Stimulated activated CD4-positive, alpha-beta T cell treated with anti-CD3 and anti-CD28 coated beads, Interleukin-15, amount 100 ng/mL, for 1 hour (primary cell): ENCODE measurements around the gene CSNK1D.

ENCODE experiments used
- DNase-seq, 2 donors: peaks; one replicate each; pipeline ENCODE4 v3.0.0-alpha.2; 2020; ENCODE audit warnings: low read depth in 1 of 2, low spot score in 1 of 2

Gene CSNK1D

GRCh38 chr17:82273327-82274133 is at the start of gene CSNK1D:
CSNK1D (minus strand) TSS chr17:82273700; CDS start chr17:82273381, 319 bp downstream.
- peak; percentile 90 to 94 for DNase-seq

DNA sequence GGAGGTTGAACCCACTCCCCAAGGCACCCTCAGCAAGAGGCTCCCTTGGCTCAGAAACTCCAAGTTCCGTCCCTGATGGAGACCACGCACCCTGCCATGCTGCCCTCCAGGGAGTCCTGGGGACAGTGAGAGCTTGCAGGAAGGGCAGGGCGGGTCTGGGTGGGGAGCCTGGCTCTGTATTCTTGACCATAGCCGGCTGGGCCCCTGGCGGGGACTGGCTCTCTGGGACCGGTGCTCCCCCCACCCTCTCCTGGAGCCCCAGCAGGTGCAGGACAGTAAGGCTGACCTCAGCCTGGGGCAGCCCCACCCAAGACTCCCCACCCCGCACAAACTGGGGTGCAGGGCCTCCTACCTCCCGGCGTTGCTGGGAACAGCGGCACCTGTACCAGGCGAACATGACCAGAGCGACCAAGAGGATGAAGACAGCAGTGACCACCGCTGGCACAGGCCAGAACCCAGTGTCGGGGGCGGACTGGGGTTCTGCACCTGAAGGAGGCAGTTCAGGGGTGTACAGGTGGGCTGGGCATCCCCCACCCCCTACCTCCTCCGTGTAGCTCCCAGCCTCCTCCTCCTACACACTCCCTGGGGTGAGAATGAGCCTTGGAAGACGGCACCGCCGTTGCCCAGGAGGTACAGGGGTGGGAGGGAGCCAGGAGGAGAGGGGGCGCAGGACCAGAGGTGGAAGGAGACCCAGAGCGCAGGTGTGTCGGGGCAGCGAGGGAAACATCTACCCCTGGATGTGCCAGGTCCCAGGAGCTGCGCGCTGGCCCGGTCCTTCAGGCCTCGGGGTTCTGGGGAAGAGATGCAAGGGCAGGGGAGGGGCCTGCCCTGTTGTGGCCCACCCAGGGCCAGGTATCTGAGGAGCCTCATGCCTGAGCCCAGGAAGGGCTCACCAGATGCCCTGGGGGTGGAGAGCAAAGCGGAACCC is 49.3 kb upstream of the CSNK1D start:
- no peak for DNase-seq

- DNase-seq = no peak
These were observed 48.5 kb upstream of the CSNK1D start for GRCh38 chr17:82321947-82322466.

GRCh38 chr17:82320956-82321927 is 47.7 kb upstream of the CSNK1D start:
- DNase-seq = peak; percentile 53 to 65

GRCh38 chr17:82320140-82320840 is 46.8 kb upstream of the CSNK1D start:
- DNase-seq = no peak

DNA sequence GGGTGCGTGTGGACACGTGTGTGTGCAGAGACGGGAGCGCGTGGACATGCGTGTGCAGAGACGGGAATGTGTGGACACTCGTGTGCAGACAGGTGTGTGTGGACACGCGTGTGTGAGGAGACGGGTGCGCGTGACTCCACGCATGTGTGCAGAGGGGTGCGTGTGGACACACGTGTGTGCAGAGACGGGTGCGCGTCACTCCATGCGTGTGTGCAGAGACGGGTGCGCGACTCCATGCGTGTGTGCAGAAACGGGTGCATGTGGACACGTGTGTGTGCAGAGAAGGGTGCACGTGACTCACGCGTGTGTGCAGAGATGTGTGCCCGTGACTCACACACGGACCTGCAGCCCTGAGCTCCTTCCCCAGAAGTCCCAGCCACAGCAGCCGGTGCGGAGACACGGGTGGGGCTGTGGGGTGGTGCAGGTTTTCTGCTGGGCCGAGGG is 46.1 kb upstream of the CSNK1D start:
- DNase-seq = no peak

- no peak for DNase-seq
These were observed 45.5 kb upstream of the CSNK1D start for GRCh38 chr17:82318772-82319606.

DNA sequence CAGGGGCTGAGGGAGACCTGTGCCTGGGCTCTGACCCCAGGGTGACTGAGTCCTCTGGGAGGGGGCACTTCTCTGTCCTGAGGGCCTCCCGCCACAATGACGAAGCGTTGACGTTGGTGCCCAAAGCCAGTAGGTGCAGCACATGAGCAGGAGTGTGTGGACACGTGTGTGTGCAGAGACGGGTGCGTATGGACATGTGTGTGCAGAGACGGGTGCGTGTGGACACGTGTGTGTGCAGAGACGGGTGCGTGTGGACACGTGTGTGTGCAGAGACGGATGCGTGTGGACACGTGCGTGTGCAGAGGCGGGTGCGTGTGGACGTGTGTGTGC is 44.6 kb upstream of the CSNK1D start:
- no peak for DNase-seq

DNA sequence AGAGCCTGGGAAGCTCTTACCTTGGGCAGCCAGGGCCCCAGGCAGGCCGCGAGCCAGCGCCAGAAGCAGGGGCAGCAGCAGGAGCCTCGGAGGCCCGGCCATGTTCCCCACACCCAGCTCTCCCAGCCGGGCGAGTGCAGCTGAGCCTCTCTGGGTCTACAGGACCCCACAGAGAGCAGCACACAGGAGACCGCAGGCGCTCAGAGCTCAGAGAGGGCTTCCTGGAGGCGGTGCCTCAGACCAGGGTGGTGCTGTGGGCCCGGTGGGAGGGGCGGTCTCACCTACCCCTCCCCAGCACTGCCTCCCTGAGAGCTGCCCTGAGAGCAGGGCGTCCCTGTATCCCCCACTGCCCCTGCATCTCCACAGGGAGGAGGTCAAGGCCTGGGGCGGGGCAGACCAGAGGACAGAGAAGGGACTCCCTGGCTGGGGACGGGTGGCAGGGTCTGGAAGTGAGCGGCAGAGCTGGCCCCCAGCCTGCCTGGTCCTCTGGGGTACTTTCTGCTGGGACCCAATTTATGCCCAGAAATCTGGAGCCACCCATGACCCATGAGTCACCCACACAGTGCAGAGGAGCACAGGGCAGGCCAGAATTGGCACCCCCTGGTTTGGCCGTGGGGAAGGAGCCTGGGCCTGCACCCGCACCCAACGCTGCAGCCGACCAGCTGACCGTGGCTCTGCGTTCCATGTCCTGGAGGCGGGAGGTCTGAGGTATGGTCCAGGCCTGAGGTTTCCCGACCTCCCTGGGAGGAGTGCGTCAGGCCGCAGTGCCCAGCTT is 44.1 kb upstream of the CSNK1D start, which contains the start of gene CD7:
CD7 (minus strand) TSS at position 215 of the 775 bp plus-strand sequence; CDS start at position 102, 113 bp downstream.
- DNase-seq = peak in 1 of 2 donors; percentile 53

DNA sequence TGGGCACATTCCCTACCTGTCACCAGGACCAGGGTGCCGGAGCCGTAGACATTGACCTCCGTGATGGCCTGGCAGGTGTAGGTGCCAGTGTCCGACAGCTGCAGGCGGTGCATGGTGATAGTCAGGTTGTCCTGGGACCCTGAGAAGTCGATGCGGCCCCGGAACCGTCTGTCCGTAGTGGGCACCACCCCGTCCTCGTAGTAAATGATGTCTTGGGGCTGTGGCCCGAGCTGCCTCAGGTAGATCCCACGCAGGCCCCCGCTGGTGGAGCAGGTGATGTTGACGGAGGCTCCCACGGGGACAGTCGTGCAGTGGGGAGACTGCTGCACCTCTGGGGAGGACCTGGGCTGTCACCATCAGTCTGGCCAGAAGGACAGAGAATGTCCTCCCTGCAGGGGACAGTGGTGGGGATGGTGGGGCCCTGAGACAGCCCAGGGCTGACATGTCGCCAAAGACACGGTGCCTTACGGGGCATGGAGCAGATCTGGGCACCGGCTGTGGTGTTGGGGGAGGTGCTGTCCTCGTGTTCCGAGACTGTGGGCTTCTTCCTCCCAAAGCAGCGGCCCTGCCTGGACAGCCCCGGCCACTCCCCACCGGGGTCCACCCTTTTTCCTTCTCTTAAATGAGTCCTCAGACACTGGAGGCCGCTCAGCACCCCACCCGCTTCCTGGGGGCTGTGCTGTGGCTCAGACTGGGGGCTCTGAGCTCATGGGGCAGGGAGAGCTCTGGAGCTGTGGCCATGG is 43.3 kb upstream of the CSNK1D start:
- no peak for DNase-seq

GRCh38 chr17:82315703-82316358 is 42.3 kb upstream of the CSNK1D start:
- no peak for DNase-seq

- DNase-seq = no peak
These were observed 41.5 kb upstream of the CSNK1D start for GRCh38 chr17:82314727-82315605.

- no peak for DNase-seq
These were observed 40.7 kb upstream of the CSNK1D start for GRCh38 chr17:82314012-82314726.

DNA sequence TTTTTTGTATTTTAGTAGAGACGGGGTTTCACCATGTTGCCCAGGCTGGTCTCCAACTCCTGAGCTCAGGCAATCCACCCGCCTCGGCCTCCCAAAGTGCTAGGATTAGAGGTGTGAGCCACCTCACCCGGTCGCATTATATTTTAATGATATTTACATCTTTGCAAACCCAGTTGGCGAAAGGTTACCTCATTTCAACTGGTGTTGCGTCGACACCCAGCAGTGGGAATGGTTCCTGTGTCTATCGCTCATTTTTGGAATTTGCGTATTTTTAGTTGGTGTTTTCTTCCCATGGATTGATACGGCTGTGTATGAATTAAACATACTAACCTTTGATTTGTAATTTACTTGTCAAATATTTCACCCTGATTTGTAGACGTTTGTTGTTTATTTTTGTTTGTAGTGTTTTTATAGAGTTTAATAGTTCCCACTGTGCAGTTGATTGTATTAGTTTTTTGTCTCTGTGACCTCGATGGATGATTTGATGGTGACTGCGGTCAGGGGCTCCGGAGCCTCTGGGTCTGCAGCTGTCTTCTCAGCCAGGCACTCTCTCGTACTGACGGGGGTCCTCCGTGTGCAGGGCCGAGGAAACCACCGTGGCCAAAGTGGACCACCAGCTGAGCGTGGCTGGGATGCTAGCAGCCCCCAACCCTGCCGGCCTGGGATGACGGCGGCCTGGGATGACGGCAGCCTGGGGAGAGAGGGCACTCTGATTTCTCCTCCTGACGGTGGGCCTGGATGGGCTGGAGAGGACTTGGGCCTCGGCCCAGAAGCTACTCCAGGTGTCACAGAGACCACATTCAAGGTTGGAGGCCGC is 39.9 kb upstream of the CSNK1D start:
- DNase-seq = no peak

- no peak for DNase-seq
These were observed 38.5 kb upstream of the CSNK1D start for GRCh38 chr17:82311971-82312370.
